ENCODE results near the gene FBXW9. TPM values are rescaled to one million over a fixed set of nuclear protein-coding genes. Genes with fewer than 3 reads are reported as not detected.
A peak's percentile ranks its signal among the peaks of the same experiment; 100 is the strongest.

The FBXW9 gene
- total and polyA plus RNA-seq, 2 of the 13 experiments (the other 11 are each of a cell fraction or from before 2014, with no cell fraction given) = 5.7 to 6.1 TPM

- Histone ChIP-seq H3K36me3 (replicated peaks in 1 of 2; ENCODE audit: control insufficient read depth in 1 of 2, insufficient read depth in 2 of 2, low read length in 2 of 2) (peaks cover 5 to 13% of the 10 kb centered on the region in 2 experiments; a peak in 4 of 5 replicates), H3K4me1 (ENCODE audit: insufficient read depth, low read length) (peaks cover 43% of the 10 kb centered on the region), H3K79me2 (ENCODE audit: insufficient read depth, low read length) (peaks cover 34% of the 10 kb centered on the region), H3K9me3 (ENCODE audit: low read length) (no peaks in the 10 kb centered on the region), H3K4me2 (ENCODE audit: low read depth, low read length) (peak overlapping the region; percentile 97), H4K20me1 (ENCODE audit: insufficient read depth, low read length) (no peaks in the 10 kb centered on the region), H3K27ac (ENCODE audit: extremely low read length, insufficient read depth, low read length) (peak overlapping the region; percentile 88), H3K27me3 (ENCODE audit: control insufficient read depth in 1 of 2, insufficient read depth in 2 of 2, low read length in 2 of 2) (no peaks in the 10 kb centered on the region; a peak in 1 of 5 replicates), H3K4me3 (replicated peaks in 1 of 3; ENCODE audit: insufficient read depth in 1 of 3, low read depth in 2 of 3, low read length in 3 of 3) (peak overlapping the region; percentile 77 to 96 (median 96)), H3K9ac (ENCODE audit: insufficient read depth, low read depth, low read length) (peak overlapping the region; percentile 93), H2AFZ (ENCODE audit: low read length) (no peak overlapping the region)
- BruUV-seq (replicated peaks) = TSS peak; percentile 76
- FAIRE-seq (no peak), ATAC-seq (peak; percentile 10), DNase-seq (ENCODE audit: low spot score) (peak; percentile 40)
- CTCF ChIA-PET (ENCODE audit: low intra/inter-chr PET ratio, low total read pairs) = no interaction called here
- in situ Hi-C loops (cut with HindIII; ENCODE audit: extremely low pct_ligation_motif_present, low pct_unique_long_range_greater_than_20kb) = no loop called here
- 0% methylated on average over 6 of the region's 24 CpGs for whole genome bisulfite sequencing (ENCODE audit: low lambda C conversion rate)
- POLR2A ChIA-PET = interaction anchor here (0.9 to 1.9 kb wide), 9 partner anchors 9 to 173 kb away, joined by 3 to 16 read pairs (median 4); partner anchors contain the start of genes DHPS, GET3, ZNF490 and ZNF791
- intact Hi-C loops (cut with micrococcal nuclease; ENCODE audit: unreplicated experiment) = no loop called here
- TF ChIP-seq KAT2B (IDR thresholded peaks at IDR 0.05; ENCODE audit: borderline replicate concordance, low read depth, low read length) = no peak
- TF ChIP-seq ZNF891 (CRISPR knock-in tag; IDR thresholded peaks at IDR 0.05) = peak; percentile 48; the same call in 1 of the 2 replicates
- no peak for TF ChIP-seq ZNF326 (CRISPR knock-in tag; IDR thresholded peaks at IDR 0.05; ENCODE audit: borderline replicate concordance)
- TF ChIP-seq KDM5B (CRISPR knock-in tag; IDR thresholded peaks at IDR 0.05; ENCODE audit: borderline replicate concordance) = 0 out of 2 replicates have a peak, but pooled peaks have one; percentile 53
- TF ChIP-seq TAF15 (IDR thresholded peaks at IDR 0.05; ENCODE audit: low read depth, low read length, poor library complexity, severe bottlenecking) = no peak
- peak; percentile 44; the same call in 1 of the 2 replicates for TF ChIP-seq ZNF841 (CRISPR knock-in tag; IDR thresholded peaks at IDR 0.05; ENCODE audit: borderline replicate concordance)
- TF ChIP-seq KIAA2018 (CRISPR knock-in tag; IDR thresholded peaks at IDR 0.05; ENCODE audit: borderline replicate concordance) = no peak
- TF ChIP-seq BATF2 (CRISPR knock-in tag; IDR thresholded peaks at IDR 0.05) = 0 out of 2 replicates have a peak, but pooled peaks have one; percentile 4
- peak; percentile 95 for TF ChIP-seq AGO2 (optimal IDR thresholded peaks at IDR 0.05; ENCODE audit: low read depth, low read length)
- no peak for TF ChIP-seq U2AF2 (IDR thresholded peaks at IDR 0.05; ENCODE audit: low read depth, low read length)
- peak; percentile 64; the same call in 1 of the 2 replicates for TF ChIP-seq REL (CRISPR knock-in tag; conservative IDR thresholded peaks at IDR 0.05)
- no peak for TF ChIP-seq YEATS2 (CRISPR knock-in tag; IDR thresholded peaks at IDR 0.05; ENCODE audit: borderline replicate concordance)
- no peak for TF ChIP-seq ZNF629 (CRISPR knock-in tag; conservative IDR thresholded peaks at IDR 0.05)
- TF ChIP-seq MLLT10 (CRISPR knock-in tag; IDR thresholded peaks at IDR 0.05) = no peak
- peak; percentile 79; the same call in 1 of the 2 replicates for TF ChIP-seq RNF2 (conservative IDR thresholded peaks at IDR 0.05; ENCODE audit: low read depth)
- no peak for TF ChIP-seq MAX (IDR thresholded peaks at IDR 0.05)
- TF ChIP-seq NRL (CRISPR knock-in tag; IDR thresholded peaks at IDR 0.05; ENCODE audit: borderline replicate concordance) = peak; percentile 69; the same call in 1 of the 2 replicates
Measured at GRCh38 chr19:12668932-12669269, 27.5 kb downstream of the FBXW9 start.
